ENCODE results near the gene ARHGAP6. TPM values are rescaled to one million over a fixed set of nuclear protein-coding genes. Genes with fewer than 3 reads are reported as not detected.

Gene ARHGAP6
- total RNA-seq, 1 donor from 2014 or later = 1.2 TPM

- H3K4me1 ChIP-seq = no peaks in the 10 kb centered on the region
- no peak overlapping the region for H3K4me3 Mint-ChIP-seq
- no peaks in the 10 kb centered on the region for H3K9me3 ChIP-seq (ENCODE audit: low read depth)
- no peaks in the 10 kb centered on the region for H3K27me3 ChIP-seq
- no peaks in the 10 kb centered on the region for H3K36me3 Mint-ChIP-seq
- no peak for DNase-seq (ENCODE audit: low spot score)
- H2AFZ ChIP-seq (replicated peaks) = no peak overlapping the region
- H3K36me3 ChIP-seq = no peaks in the 10 kb centered on the region
- no peak overlapping the region for H3K4me2 ChIP-seq
- no peak for TF ChIP-seq EZH2 (IDR thresholded peaks at IDR 0.05)
- no peak for TF ChIP-seq CTCF (IDR thresholded peaks at IDR 0.05)
- H4K20me1 ChIP-seq (ENCODE audit: low read depth) = no peaks in the 10 kb centered on the region
- H3K9ac ChIP-seq = no peak overlapping the region
- H3K4me1 Mint-ChIP-seq = no peaks in the 10 kb centered on the region
- H3K27me3 Mint-ChIP-seq (ENCODE audit: insufficient read depth, low read depth) = no peaks in the 10 kb centered on the region
- no peaks in the 10 kb centered on the region for H3K9me3 Mint-ChIP-seq
- H3K79me2 ChIP-seq (ENCODE audit: low read depth) = no peaks in the 10 kb centered on the region
- no peak overlapping the region for H3K27ac Mint-ChIP-seq
- H3K27ac ChIP-seq = no peak overlapping the region
- H3F3A ChIP-seq (ENCODE audit: low read depth) = no peaks in the 10 kb centered on the region
- H3K4me3 ChIP-seq = no peak overlapping the region
Measured at GRCh38 chrX:11393949-11394654, 271.6 kb downstream of the ARHGAP6 start.

- TF ChIP-seq CTCF (IDR thresholded peaks at IDR 0.05) = no peak
- no peak for TF ChIP-seq EZH2 (IDR thresholded peaks at IDR 0.05)
- no peak for TF ChIP-seq EZH2phosphoT487 (IDR thresholded peaks at IDR 0.05)
- Histone ChIP-seq H4K20me1 (ENCODE audit: low read depth) (no peaks in the 10 kb centered on the region), H3K4me1 (no peaks in the 10 kb centered on the region), H3K79me2 (ENCODE audit: low read depth) (no peaks in the 10 kb centered on the region), H2AFZ (replicated peaks) (no peak overlapping the region), H3K27me3 (no peaks in the 10 kb centered on the region), H3K9ac (no peak overlapping the region), H3K4me3 (no peak overlapping the region), H3K9me3 (ENCODE audit: low read depth) (peaks cover 5% of the 10 kb centered on the region), H3K27ac (no peak overlapping the region), H3F3A (ENCODE audit: low read depth) (no peaks in the 10 kb centered on the region), H3K4me2 (no peak overlapping the region), H3K36me3 (no peaks in the 10 kb centered on the region)
- Mint-ChIP-seq H3K27ac (no peak overlapping the region), H3K9me3 (peaks cover 3% of the 10 kb centered on the region), H3K4me3 (no peak overlapping the region), H3K4me1 (no peaks in the 10 kb centered on the region), H3K36me3 (no peaks in the 10 kb centered on the region), H3K27me3 (ENCODE audit: insufficient read depth, low read depth) (no peaks in the 10 kb centered on the region)
- no peak for DNase-seq (ENCODE audit: low spot score)
Measured at GRCh38 chrX:11386812-11387211, 278.9 kb downstream of the ARHGAP6 start.

GRCh38 chrX:11386001-11386523 is 279.7 kb downstream of the ARHGAP6 start:
- no peak overlapping the region for H3K9ac ChIP-seq
- no peaks in the 10 kb centered on the region for H3K36me3 ChIP-seq
- Mint-ChIP-seq H3K27me3 (ENCODE audit: insufficient read depth, low read depth) (no peaks in the 10 kb centered on the region), H3K4me3 (no peak overlapping the region), H3K27ac (no peak overlapping the region), H3K9me3 (peaks cover 3% of the 10 kb centered on the region), H3K4me1 (no peaks in the 10 kb centered on the region), H3K36me3 (no peaks in the 10 kb centered on the region)
- no peak for DNase-seq (ENCODE audit: low spot score)
- H3K27ac ChIP-seq = no peak overlapping the region
- TF ChIP-seq CTCF (IDR thresholded peaks at IDR 0.05) = no peak
- TF ChIP-seq EZH2 (IDR thresholded peaks at IDR 0.05) = no peak
- no peak for TF ChIP-seq EZH2phosphoT487 (IDR thresholded peaks at IDR 0.05)
- no peaks in the 10 kb centered on the region for H3F3A ChIP-seq (ENCODE audit: low read depth)
- H3K4me1 ChIP-seq = no peaks in the 10 kb centered on the region
- H3K4me2 ChIP-seq = no peak overlapping the region
- H4K20me1 ChIP-seq (ENCODE audit: low read depth) = no peaks in the 10 kb centered on the region
- H3K79me2 ChIP-seq (ENCODE audit: low read depth) = no peaks in the 10 kb centered on the region
- H2AFZ ChIP-seq (replicated peaks) = no peak overlapping the region
- peaks cover 5% of the 10 kb centered on the region for H3K9me3 ChIP-seq (ENCODE audit: low read depth)
- H3K4me3 ChIP-seq = no peak overlapping the region
- H3K27me3 ChIP-seq = no peaks in the 10 kb centered on the region

Measured in neural progenitor cell (in vitro differentiated cells).